Epithelial cell of prostate (primary cell): ENCODE data around the gene OCA2.

ENCODE experiments used
- DNase-seq: peaks from one replicate; pipeline ENCODE4 v3.0.0-alpha.2; 2011; ENCODE audit warnings: low read depth, low spot score
- H3K27ac ChIP-seq: fragments of 450-650 bp; 2 replicates; pipeline ENCODE4 v1.5.1; 2017; ENCODE audit warnings: mild to moderate bottlenecking

OCA2 gene

DNA sequence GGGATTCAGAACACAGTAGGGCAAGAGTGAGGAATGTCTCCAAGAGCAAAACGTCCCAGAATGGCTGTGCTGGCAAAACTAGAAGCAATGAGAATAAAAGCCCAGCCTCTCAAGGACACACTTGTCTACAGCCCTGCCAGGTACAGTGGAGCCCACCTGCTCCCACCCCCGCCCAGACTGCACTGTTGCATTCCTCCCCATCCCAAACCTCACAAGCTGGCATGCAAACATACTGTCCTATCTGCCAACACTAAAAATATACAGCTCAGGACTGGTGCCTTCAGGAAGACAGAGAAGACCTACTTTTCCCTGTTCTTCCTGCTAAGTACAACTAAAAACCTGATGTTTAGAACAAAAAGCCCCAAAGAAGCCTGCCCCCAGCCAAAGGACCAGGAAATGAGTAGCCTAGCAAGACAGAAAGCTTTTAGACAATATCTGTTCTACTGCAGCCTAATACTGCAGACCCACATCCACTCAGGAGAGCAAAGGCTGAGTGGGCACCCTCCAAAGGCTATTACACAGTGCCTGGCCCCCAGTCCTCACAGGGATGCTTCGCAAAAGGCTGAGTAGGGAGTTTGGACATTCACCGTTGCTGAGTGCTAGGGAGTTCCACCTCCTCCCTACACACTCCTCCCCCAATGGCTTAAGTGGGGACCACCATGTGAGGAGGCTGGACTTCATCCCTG is 13.5 kb downstream of the OCA2 start:
- no peak overlapping the region for H3K27ac ChIP-seq
- no peak for DNase-seq

DNA sequence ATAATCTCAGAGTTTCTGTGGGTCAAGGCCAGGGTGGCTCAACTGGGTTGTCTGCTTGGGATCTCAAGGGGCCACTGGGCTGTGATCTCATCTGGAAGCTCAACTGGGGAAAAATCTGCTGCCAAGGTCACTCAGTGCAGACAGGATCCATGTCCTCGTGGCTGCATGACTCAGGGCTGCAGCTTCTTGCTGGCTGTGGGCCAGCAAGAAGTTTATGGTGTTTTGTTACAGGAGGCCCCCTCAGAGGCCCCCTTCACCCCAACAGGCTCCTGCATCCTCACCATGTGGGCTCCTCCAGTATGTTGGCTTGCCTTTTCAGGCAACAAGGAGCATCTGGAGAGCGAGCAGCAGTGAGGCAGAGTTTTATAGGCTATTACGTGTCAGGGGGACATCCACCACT is 14.6 kb downstream of the OCA2 start:
- no peak overlapping the region for H3K27ac ChIP-seq
- DNase-seq: no peak

DNA sequence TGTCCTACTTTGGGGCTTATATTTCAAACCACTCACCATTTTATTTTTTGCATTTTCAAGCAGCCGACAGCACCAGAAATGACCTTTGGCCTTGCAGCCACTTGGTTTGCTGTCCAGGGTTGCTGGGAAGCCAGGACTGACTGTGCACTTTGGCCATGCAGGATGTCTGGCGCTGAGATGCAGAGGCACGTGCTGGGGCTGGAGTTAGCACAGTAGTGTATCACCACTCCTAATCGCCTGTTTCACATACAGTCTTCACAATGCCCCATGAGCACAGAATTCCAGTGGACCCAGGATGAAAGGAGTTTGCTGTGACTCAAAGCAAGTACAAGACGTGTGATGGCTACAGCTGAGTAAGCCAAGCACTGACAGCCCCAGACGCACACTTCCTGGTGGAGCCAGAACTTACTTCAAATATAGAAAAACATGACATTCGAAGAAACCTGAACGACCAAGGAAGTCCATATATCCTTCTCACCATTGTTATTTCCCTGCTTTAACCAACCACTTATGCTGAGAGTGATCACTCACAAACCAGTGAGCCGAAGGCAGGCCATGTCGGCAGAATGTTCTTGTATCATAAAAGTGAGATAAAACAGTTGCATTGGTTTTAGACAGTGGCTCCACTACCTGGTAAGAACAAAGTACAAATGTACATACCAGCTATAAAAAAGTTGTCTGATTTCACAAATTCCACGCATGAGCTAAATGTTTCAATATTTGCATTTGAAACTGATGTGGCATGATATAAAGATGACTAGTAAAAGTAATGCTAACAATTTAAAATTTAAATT is 16.0 kb downstream of the OCA2 start:
- no peak for DNase-seq
- H3K27ac ChIP-seq: no peak overlapping the region

DNA sequence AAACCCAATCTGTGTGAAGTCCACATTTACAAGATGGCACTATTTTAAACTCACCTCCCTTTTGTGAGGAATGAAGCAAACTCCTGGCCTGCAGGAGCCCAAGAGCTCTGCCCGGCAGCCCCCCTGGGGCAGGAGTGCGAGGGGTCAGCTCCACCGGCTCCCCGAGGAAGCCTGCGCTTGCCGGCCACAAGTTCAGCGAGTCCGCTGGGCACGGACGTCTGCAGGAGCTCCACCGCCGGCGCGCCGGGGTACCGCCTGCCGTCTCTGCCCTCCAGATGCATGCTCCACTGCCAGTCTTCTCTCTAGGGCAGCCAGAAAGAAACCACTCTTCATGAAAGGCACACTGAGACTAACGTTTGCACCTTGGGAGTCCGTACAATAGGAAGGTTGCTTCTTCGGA is 17.5 kb downstream of the OCA2 start:
- no peak overlapping the region for H3K27ac ChIP-seq

DNA sequence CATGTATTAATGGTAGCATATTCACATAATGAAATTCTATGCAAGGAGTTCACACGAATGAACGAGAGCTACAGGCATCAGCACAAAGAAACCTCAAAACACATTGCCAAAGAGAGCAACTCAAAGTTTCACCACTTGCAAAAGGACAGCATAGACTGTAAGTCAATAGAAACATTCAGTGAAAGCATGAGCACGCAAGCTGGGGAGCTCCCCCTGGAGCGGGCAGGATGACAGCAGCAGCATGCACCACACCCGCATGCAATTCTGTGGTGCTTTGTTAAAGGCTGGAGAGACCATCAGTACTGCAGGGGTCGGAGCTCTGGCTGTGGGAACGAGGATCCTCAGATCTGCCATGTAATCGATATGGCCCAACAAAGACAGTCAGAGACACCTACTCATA is 18.7 kb downstream of the OCA2 start:
- DNase-seq: no peak
- no peak overlapping the region for H3K27ac ChIP-seq

More for the DNA sequence above, 17.5 kb downstream of the OCA2 start:
- DNase-seq: no peak

DNA sequence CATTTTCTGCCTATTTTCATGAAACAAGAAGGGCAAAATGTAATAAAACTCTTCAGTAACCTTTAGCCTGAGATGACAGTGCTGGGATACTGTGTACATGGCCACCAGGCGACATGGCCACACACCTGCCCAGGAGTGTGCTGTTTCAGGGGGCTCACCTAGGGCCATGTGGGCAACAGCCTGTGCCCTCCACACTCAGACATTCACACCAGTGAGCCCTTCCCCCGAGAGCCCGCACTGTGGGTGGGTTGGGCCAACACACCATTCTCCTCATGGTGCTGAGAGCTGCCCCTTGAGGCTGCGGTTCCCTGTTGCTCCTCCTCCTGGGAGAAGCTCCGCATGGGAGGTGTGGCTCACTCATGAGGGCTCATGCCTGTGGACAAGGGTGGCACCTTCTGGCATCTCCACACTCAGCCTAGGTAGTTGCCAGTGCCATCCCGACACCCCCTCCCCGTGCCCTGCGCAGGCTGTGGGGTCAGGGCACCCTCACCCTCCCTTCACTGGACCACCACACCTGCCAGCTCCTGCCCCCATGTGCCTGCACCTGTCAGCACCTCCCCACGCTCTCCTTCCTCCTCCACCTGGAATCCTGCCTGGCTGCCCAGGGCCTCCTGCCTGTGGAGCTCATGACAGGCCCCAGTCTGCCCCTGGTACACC is 19.7 kb downstream of the OCA2 start:
- no peak overlapping the region for H3K27ac ChIP-seq
- no peak for DNase-seq

DNA sequence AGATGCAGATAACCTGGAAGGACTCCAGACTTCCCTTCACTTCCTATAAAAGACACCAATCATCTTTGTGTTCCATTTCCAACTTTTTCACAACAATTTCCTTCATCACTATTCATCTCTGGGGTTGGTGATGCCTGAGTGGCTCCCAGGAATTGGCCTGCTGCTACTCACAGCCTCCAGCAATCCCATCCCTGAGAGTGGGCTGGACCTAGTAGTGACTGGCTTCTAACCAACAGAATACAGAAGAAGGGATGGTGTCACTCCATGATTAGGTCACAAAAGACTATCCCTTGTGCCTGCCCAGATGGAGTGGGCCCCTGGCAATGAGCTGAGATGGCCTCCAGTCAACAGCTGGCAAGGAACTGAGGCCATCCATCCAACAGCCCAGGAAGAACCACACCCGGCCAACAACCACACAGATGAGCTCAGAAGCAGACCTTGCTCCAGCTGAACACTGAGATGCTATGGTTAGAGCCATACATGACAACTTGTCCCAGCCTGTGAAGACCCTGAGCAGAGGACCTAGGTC is 20.9 kb downstream of the OCA2 start:
- no peak overlapping the region for H3K27ac ChIP-seq
- no peak for DNase-seq

DNA sequence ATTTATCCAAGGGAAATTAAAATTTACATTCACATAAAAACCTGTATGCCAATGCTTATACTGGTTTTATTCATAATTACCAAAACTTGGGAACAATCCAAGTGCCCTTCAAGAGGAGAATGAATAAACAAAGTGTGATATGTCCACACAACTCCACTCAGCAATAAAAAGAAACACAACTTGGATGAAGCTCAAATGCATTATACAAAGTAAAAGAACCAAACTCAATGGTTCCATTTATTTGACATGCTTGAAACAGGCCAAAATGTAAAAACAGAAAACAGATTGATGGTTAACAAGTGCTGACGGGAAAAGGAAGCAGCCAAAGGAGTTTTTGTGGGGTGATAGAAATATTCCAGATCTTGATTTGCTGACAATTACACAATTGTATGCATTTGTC is 23.5 kb downstream of the OCA2 start:
- no peak for DNase-seq
- H3K27ac ChIP-seq: no peak overlapping the region

DNA sequence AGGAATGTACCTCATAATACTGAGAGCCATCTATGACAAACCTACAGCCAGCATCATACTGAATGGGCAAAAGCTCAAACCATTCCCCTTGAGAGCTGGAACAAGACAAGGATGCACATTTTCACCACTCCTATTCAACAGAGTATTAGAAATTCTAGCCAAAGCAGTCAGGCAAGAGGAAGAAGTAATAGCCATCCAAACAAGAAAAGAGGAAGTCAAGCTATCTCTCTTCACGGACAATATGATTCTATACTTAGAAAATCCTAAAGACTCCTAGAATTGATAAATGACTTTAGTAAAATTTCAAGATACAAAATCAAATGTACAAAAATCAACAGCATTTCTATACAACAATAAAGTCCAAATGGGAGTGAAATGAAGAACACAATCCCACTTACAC is 30.2 kb downstream of the OCA2 start:
- DNase-seq: no peak

DNA sequence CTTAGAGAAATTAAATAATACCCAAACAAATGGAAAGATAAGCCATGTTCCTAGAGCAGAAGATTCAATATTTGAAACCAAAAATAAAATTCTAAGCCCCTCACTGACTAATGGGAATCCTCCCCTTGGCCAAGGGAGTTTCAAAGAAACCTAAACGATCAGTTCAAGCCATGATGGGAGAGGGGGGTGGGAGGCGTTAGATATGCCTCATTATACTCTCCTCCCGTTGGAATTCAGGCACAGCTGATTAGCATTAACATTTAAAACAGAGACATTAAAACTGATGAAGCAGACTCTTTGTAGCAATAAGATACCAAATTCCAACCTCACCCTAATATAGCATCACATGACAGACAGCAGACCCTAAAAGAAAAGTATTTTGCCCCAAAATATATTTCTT is 32.9 kb downstream of the OCA2 start:
- H3K27ac ChIP-seq: no peak overlapping the region
- DNase-seq: no peak

More for the DNA sequence above, 30.2 kb downstream of the OCA2 start:
- H3K27ac ChIP-seq: no peak overlapping the region

DNA sequence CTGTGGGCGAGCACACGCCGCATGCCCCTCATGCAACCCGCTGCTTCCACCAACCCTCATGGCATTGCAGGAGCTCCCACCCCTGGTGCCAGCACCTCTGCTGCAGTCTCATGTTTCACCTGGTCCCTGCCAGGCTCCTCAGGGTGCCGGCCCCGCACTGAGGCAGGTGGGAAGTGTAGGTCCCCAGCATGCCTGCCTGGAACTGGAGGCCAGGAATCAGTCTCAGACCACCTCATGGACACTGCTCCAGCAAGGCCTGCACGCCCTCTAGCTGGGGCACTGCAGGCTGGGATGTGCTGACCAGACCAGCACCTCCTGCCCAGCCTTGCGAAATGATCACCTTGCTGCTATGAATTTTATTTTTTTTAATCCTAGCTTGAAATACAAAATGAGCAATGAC is 39.1 kb downstream of the OCA2 start:
- H3K27ac ChIP-seq: no peak overlapping the region

DNA sequence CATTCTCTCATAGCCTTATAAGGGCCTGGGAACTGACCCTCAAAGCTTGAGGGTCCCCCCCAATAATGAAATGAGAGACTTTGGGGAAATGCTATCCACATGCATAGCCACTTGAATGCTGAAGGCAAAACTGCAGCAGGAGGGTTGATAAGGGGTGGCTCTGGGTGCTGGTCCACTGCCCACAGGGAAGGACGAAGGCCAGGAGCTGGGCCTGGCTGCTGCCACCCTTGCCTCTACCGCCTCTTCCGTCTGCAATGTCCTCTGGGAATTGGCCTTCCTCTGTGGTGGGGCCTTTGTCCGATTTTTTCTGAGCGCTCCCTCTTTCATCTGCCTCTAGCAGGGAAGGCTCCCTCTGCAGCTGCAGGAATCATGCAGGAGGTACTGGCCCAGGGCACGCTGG is 41.0 kb downstream of the OCA2 start:
- no peak overlapping the region for H3K27ac ChIP-seq
- no peak for DNase-seq

More for the DNA sequence above, 39.1 kb downstream of the OCA2 start:
- no peak for DNase-seq

DNA sequence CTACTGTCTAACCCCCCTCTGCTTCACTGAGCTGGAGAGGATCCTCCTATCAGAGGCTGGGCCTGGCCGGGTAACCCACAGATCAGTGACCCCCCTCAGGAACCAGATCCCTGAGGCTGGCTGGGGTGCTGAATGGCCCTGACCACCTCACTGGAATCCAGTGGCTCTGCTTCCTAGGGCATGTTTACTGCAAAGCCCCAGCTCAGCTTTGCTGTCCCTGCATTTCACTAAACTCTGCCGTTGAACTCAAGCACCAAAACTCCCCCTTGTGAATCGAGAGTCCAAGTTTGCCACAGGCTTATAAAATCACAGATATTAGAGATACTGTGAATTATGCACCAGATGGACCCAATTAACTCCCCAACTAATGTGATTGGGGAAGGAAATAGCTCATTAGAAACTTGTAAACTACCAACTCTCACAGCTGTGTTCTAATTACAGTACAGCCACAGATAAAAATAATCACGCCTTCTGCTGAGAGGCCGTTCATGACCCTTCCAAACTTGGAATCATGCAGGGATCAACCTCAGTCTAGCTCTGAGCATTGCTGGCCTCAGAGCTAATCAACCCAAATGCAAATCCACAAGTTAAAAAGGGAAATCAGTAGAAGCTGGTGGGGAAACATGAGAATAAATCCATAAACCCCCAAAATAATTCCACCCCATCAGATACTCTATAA is 47.0 kb downstream of the OCA2 start:
- H3K27ac ChIP-seq: no peak overlapping the region
- DNase-seq: no peak

DNA sequence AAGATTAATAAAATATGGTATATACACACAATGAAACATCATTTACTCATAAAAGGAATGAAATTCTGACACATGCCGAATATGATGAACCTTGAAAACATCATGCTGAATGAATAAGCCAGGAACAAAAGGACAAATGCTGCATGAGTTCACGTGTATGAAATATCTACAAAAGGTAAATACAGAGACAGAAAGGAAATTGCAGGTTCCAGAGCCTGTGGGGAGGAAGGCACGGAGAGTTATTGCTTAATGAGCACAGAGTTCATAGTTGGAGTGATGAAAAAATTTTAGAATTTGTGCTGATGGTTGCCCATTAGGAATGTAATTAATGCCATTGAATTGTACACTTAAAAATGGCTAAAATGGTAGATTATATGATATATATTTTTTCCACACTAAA is 49.5 kb downstream of the OCA2 start:
- H3K27ac ChIP-seq: no peak overlapping the region
- no peak for DNase-seq

DNA sequence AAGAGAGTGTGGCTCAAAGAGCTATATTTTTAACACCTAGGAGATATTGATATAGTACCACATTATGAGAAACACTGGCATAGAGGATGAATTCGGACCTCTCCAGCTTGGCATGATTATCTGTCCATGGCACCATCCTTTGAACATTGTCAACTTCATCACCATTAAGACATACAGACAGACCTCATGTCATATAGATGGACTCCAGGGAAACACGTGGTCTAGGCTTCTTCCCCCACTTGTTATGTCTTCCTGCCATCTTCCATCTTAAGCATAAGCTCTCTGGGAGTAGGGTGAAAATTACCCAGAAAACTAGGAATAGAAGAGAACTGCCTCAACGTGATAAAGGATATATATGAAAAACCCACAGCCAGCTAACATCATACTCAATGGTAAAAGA is 51.8 kb downstream of the OCA2 start:
- no peak for DNase-seq
- H3K27ac ChIP-seq: no peak overlapping the region

DNA sequence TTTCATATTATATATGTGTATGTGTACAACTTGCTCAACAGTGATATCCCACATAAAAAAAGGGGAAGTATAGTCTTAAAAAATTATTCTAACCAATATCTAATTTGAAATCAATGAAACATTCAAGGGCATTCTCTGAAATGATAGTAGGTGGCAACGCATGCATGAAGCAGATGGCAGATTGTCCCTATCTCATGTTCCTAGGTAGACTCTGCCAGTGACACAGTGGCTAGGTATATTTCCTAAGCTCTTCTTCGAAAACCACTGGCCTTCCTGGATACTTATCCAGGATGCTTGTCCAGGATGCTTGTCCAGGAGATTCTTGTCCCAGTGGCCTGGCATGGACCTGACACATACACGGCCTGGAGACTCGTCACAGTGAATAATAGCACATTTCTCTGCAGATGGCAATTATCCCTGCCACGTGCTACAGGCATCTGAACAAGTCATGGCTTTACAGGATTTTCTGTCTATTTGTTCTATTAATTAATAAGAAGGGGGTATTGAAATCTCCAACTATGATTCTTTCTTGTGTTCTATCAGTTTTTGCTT is 54.9 kb downstream of the OCA2 start:
- DNase-seq: no peak
- no peak overlapping the region for H3K27ac ChIP-seq

DNA sequence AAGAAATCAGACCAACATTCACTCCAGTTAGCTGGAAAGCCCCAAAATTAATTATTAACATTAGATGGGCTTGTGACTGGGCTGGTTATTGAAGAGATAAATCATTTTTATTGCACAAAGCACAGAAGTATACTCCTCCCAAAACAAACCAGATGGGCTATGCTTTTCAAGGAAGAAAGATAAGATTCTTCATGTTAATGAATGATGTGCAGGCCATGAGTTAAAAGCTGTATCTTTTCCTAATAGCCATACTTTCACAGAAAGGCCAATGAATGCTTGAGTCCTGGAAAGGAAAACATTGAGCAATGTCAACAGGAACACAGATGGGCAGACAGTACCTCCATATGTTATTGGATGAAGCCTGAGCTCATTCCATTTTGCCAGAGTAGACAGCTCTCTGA is 55.4 kb downstream of the OCA2 start:
- H3K27ac ChIP-seq: no peak overlapping the region
- no peak for DNase-seq

DNA sequence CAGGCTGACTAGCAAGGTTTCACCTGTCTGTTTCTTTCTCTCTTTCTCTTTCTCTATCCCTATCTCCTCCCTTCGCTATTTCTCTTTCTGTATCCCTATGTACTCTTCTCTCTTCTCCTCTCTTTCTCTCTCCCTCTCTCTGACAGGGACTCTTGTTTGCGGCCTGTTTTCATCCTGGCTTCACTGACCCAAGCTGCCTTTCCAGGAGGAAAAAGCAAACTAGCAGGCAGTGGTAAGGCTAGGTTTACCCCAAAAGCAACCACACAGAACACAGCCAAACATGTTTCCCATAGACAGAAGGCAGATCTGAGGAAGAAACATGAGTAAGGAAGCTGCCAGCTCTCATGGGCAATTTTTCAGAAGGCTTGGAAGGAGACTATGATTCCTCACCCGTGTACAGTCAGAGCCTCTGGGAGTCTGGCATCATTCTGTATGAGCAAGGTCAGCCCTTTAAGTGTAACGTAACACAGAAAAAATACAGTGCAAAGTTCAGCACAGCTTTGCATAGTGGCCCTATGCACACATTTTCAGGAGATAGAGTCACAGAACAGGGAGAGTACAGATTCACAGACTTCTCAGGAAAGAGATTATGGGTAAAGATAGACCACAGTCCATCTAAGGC is 61.0 kb downstream of the OCA2 start:
- no peak for DNase-seq
- no peak overlapping the region for H3K27ac ChIP-seq

DNA sequence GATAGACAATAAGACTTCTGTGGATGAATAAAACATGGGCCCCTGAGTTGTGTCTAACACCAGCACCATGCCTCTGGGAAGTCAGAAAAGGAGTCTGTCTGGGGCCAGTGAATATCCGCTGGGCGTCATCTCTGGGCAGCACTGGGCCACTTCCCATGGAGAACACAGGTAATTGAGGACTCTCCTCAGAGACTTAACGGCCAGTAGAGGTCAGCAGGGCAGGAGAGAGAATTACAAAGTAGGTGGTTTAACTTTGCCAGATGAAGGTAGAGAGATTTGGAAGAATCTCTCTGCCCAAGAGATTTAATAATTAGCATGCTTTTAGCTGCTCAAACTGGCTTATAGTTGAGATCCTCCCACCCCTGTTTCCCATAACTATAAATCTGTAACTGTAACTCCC is 65.7 kb downstream of the OCA2 start:
- no peak overlapping the region for H3K27ac ChIP-seq
- no peak for DNase-seq

DNA sequence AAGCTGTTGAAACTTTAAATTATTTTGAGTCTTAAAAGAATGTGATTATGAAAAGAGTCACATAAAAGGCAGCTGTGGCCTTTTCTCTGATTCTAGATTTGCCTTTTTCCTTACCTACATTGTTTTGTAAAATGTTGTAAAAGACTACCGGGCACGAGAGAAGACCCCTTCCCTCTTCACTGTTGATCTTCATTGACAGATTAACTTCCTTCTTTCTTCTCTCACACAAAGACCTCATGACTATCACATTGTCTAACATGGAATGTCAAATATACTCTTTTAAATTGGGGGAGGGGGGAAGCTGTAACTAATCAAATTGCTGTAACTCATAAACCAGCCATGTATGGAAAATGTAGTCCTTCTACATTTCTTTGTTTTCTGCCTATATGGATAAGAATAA is 68.3 kb downstream of the OCA2 start:
- H3K27ac ChIP-seq: no peak overlapping the region
- DNase-seq: no peak
